ENCODE measurements around the gene NACC2. TPM values are rescaled to one million over a fixed set of nuclear protein-coding genes. Genes with fewer than 3 reads are reported as not detected.

The NACC2 gene
- total and polyA plus RNA-seq, 2 donors (not counting 1 experiment from before 2014, with no cell fraction given), result 0.34 to 1.9 TPM

GRCh38 chr9:135975834-135976233 is 119.3 kb downstream of the NACC2 start:
- H3K27ac Mint-ChIP-seq, result no peak overlapping the region
- intact Hi-C loops (cut with micrococcal nuclease), result no loop called here
- CTCF ChIA-PET, result interaction anchor here (0.9 kb wide), 1 partner anchor 8 kb away, joined by 4 read pairs; no protein-coding TSS in a partner anchor
- Histone ChIP-seq H3K79me2 (ENCODE audit: control insufficient read depth, insufficient read depth, low read length) (no peaks in the 10 kb centered on the region), H3K27me3 (replicated peaks in 1 of 4; ENCODE audit: control extremely low read depth in 1 of 4, control insufficient read depth in 3 of 4, insufficient read depth in 4 of 4, low read length in 3 of 4) (peaks cover 0 to 25% (median 4%) of the 10 kb centered on the region in 4 experiments), H3K27ac (ENCODE audit: low read length in 2 of 2) (no peak overlapping the region), H3K4me3 (ENCODE audit: control extremely low read depth in 1 of 5, extremely low read depth in 1 of 5, insufficient read depth in 1 of 5, low read depth in 2 of 5, low read length in 4 of 5) (no peak overlapping the region), H2AFZ (ENCODE audit: insufficient read depth, low read depth, low read length, poor library complexity, severe bottlenecking) (no peak overlapping the region), H3K4me2 (replicated peaks; ENCODE audit: low read depth, low read length, poor library complexity, severe bottlenecking) (no peak overlapping the region), H3K4me1 (ENCODE audit: control insufficient read depth in 2 of 2, insufficient read depth in 2 of 2, low read length in 2 of 2) (peaks cover 13 to 14% of the 10 kb centered on the region in 2 donors), H3K9me3 (ENCODE audit: control extremely low read depth in 1 of 3, control insufficient read depth in 2 of 3, insufficient read depth in 1 of 3, low read length in 2 of 3) (peaks cover 0 to 3% (median 0%) of the 10 kb centered on the region in 3 donors), H3K9ac (ENCODE audit: low read length) (no peak overlapping the region), H3K36me3 (replicated peaks in 1 of 2; ENCODE audit: control extremely low read depth in 1 of 2, control insufficient read depth in 1 of 2, extremely low read depth in 1 of 2, insufficient read depth in 2 of 2, low read length in 1 of 2) (no peaks in the 10 kb centered on the region), H4K20me1 (ENCODE audit: control insufficient read depth, insufficient read depth, low read length, poor library complexity, severe bottlenecking) (no peaks in the 10 kb centered on the region)
- H3K4me3 Mint-ChIP-seq, result no peak overlapping the region
- H3K9me3 Mint-ChIP-seq (ENCODE audit: insufficient read depth), result no peaks in the 10 kb centered on the region
- 91% methylated on average over 4 of the region's 10 CpGs for WGBS (ENCODE audit: insufficient coverage)
- ATAC-seq (ENCODE audit: low read depth) (no peak), DNase-seq (no peak)
- POLR2A ChIA-PET, result no interaction called here
- peaks cover 27% of the 10 kb centered on the region for H3K27me3 Mint-ChIP-seq
- H3K4me1 Mint-ChIP-seq, result peaks cover 8% of the 10 kb centered on the region
- no peak for TF ChIP-seq CTCF (IDR thresholded peaks at IDR 0.05)
- TF ChIP-seq EZH2 (IDR thresholded peaks at IDR 0.05; ENCODE audit: borderline replicate concordance, insufficient read depth, low read depth, low read length, poor library complexity, severe bottlenecking), result no peak

GRCh38 chr9:135974220-135974573 is 120.9 kb downstream of the NACC2 start:
- WGBS (ENCODE audit: insufficient coverage), result 93% methylated on average over 3 of the region's 10 CpGs
- Histone ChIP-seq H3K4me1 (ENCODE audit: control insufficient read depth in 2 of 2, insufficient read depth in 2 of 2, low read length in 2 of 2) (peaks cover 8% of the 10 kb centered on the region in 2 donors), H2AFZ (ENCODE audit: insufficient read depth, low read depth, low read length, poor library complexity, severe bottlenecking) (no peak overlapping the region), H3K4me2 (replicated peaks; ENCODE audit: low read depth, low read length, poor library complexity, severe bottlenecking) (no peak overlapping the region), H3K79me2 (ENCODE audit: control insufficient read depth, insufficient read depth, low read length) (no peaks in the 10 kb centered on the region), H4K20me1 (ENCODE audit: control insufficient read depth, insufficient read depth, low read length, poor library complexity, severe bottlenecking) (no peaks in the 10 kb centered on the region), H3K4me3 (ENCODE audit: control extremely low read depth in 1 of 5, extremely low read depth in 1 of 5, insufficient read depth in 1 of 5, low read depth in 2 of 5, low read length in 4 of 5) (no peak overlapping the region), H3K27me3 (replicated peaks in 1 of 4; ENCODE audit: control extremely low read depth in 1 of 4, control insufficient read depth in 3 of 4, insufficient read depth in 4 of 4, low read length in 3 of 4) (peaks cover 0 to 15% (median 4%) of the 10 kb centered on the region in 4 experiments), H3K9me3 (ENCODE audit: control extremely low read depth in 1 of 3, control insufficient read depth in 2 of 3, insufficient read depth in 1 of 3, low read length in 2 of 3) (no peaks in the 10 kb centered on the region), H3K36me3 (replicated peaks in 1 of 2; ENCODE audit: control extremely low read depth in 1 of 2, control insufficient read depth in 1 of 2, extremely low read depth in 1 of 2, insufficient read depth in 2 of 2, low read length in 1 of 2) (no peaks in the 10 kb centered on the region), H3K27ac (ENCODE audit: low read length in 2 of 2) (no peak overlapping the region), H3K9ac (ENCODE audit: low read length) (no peak overlapping the region)
- Mint-ChIP-seq H3K4me1 (peaks cover 6% of the 10 kb centered on the region), H3K27ac (no peak overlapping the region), H3K4me3 (no peak overlapping the region), H3K27me3 (peaks cover 24% of the 10 kb centered on the region), H3K9me3 (ENCODE audit: insufficient read depth) (no peaks in the 10 kb centered on the region)
- intact Hi-C loops (cut with micrococcal nuclease), result no loop called here
- ATAC-seq (ENCODE audit: low read depth), result no peak
- TF ChIP-seq CTCF (IDR thresholded peaks at IDR 0.05) (no peak), EZH2 (IDR thresholded peaks at IDR 0.05; ENCODE audit: borderline replicate concordance, insufficient read depth, low read depth, low read length, poor library complexity, severe bottlenecking) (no peak)
- ChIA-PET CTCF (no interaction called here), POLR2A (no interaction called here)
- no peak for DNase-seq
